Measurements from ENCODE around the gene SPINDOC. TPM values are rescaled to one million over a fixed set of nuclear protein-coding genes. Genes with fewer than 3 reads are reported as not detected.

SPINDOC gene
- total and polyA plus RNA-seq, 9 donors: 5.4 to 22.7 (median 15.8) TPM

DNA sequence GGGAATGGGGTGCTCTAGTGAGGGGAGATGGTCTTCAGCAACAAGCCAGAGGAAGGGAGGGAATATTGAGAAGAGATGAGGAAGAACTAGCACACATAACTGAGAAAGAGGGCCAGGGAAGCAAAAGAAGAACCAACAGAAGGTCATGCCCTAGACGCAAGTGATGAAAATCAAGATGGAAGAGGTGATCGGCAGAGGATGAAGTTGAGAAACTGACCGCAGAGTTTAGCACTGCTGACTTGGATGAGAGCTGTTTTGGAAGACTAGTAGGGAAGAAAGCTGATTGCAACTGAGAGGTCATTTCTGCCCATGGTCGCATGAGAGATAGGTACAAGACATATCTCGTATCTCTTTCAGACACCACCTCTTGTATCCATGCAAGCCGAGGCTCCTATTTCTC lies 2.9 kb downstream of the SPINDOC start:
- 88 to 94% (median 91%) methylated on average over 6 of the region's 6 CpGs for WGBS, 3 donors
- no peaks in the 10 kb centered on the region for H3K36me3 ChIP-seq
- no peaks in the 10 kb centered on the region for H3K9me3 ChIP-seq
- H3K4me3 ChIP-seq: no peak overlapping the region
- no peak overlapping the region for H3K27ac ChIP-seq
- intact Hi-C loops (cut with DNase I): no loop called here
- no peak for DNase-seq
- peaks cover 9% of the 10 kb centered on the region for H3K4me1 ChIP-seq (ENCODE audit: insufficient read depth)
- TF ChIP-seq POLR2A (IDR thresholded peaks at IDR 0.05) (no peak), EP300 (IDR thresholded peaks at IDR 0.05) (no peak)
- TF ChIP-seq, protein P1, sequence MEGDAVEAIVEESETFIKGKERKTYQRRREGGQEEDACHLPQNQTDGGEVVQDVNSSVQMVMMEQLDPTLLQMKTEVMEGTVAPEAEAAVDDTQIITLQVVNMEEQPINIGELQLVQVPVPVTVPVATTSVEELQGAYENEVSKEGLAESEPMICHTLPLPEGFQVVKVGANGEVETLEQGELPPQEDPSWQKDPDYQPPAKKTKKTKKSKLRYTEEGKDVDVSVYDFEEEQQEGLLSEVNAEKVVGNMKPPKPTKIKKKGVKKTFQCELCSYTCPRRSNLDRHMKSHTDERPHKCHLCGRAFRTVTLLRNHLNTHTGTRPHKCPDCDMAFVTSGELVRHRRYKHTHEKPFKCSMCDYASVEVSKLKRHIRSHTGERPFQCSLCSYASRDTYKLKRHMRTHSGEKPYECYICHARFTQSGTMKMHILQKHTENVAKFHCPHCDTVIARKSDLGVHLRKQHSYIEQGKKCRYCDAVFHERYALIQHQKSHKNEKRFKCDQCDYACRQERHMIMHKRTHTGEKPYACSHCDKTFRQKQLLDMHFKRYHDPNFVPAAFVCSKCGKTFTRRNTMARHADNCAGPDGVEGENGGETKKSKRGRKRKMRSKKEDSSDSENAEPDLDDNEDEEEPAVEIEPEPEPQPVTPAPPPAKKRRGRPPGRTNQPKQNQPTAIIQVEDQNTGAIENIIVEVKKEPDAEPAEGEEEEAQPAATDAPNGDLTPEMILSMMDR (IDR thresholded peaks at IDR 0.05): no peak
- H3K27me3 ChIP-seq: no peaks in the 10 kb centered on the region

DNA sequence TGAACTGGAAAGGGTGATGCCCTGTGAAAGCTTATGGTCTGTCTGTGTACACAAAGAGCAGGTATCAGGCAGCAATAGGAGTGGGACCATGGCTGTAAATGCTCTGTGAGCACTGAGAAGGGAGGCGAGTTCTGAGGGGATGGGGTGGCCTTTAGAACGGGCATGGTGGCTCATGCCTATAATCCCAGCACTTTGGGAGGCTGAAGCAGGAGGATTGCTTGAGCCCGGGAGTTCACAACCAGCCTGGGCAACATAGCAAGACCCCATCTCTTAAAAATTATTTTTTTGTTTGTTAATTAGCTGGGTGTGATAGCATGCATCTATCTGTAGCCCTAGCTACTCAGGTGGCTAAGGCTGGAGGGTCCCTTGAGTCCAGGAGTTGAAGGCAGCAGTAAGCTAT lies 3.5 kb downstream of the SPINDOC start:
- H3K9me3 ChIP-seq: no peaks in the 10 kb centered on the region
- TF ChIP-seq EP300 (IDR thresholded peaks at IDR 0.05) (no peak), POLR2A (IDR thresholded peaks at IDR 0.05) (no peak)
- TF ChIP-seq, protein P1 (IDR thresholded peaks at IDR 0.05): no peak
- intact Hi-C loops (cut with DNase I): no loop called here
- WGBS, 3 donors: 93 to 94% (median 94%) methylated on average over 3 of the region's 3 CpGs
- no peak overlapping the region for H3K27ac ChIP-seq
- H3K4me1 ChIP-seq (ENCODE audit: insufficient read depth): peaks cover 9% of the 10 kb centered on the region
- H3K4me3 ChIP-seq: no peak overlapping the region
- no peaks in the 10 kb centered on the region for H3K27me3 ChIP-seq
- DNase-seq: no peak
- H3K36me3 ChIP-seq: no peaks in the 10 kb centered on the region

DNA sequence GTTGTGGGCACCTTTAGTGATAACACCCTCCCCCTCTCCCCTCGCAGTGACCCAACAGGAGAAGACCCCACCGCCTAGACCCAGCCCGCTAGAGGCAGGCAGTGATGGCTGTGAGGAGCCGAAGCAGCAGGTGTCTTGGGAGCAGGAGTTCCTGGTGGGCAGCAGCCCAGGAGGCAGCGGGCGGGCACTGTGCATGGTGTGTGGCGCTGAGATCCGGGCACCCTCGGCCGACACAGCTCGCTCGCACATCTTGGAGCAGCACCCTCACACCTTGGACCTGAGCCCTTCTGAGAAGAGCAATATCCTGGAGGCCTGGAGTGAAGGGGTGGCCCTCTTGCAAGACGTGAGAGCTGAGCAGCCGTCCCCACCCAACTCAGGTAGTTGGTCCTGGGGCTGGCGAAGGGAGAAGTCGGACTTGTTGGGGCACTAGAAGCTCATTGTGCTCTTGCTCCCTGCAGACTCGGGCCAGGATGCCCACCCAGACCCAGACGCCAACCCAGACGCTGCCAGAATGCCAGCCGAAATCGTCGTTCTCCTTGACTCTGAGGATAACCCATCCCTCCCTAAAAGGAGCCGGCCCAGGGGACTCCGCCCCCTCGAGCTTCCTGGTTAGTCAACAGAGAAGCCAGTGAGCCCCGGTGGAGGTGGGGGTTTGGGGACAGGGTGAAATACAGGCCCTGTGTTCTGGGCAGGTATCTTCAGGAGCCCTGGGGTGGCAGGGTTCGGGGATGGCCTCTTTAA lies 4.7 kb downstream of the SPINDOC start:
- H3K27me3 ChIP-seq: no peaks in the 10 kb centered on the region
- intact Hi-C loops (cut with DNase I): no loop called here
- WGBS, 3 donors: 81 to 88% (median 84%) methylated on average over 20 to 27 of the region's 27 CpGs
- TF ChIP-seq POLR2A (IDR thresholded peaks at IDR 0.05): no peak
- TF ChIP-seq, protein P1 (IDR thresholded peaks at IDR 0.05): no peak
- TF ChIP-seq EP300 (IDR thresholded peaks at IDR 0.05): no peak
- H3K9me3 ChIP-seq: no peaks in the 10 kb centered on the region
- no peak overlapping the region for H3K4me3 ChIP-seq
- H3K36me3 ChIP-seq: no peaks in the 10 kb centered on the region
- no peak overlapping the region for H3K27ac ChIP-seq
- DNase-seq: no peak
- H3K4me1 ChIP-seq (ENCODE audit: insufficient read depth): peaks cover 4% of the 10 kb centered on the region

DNA sequence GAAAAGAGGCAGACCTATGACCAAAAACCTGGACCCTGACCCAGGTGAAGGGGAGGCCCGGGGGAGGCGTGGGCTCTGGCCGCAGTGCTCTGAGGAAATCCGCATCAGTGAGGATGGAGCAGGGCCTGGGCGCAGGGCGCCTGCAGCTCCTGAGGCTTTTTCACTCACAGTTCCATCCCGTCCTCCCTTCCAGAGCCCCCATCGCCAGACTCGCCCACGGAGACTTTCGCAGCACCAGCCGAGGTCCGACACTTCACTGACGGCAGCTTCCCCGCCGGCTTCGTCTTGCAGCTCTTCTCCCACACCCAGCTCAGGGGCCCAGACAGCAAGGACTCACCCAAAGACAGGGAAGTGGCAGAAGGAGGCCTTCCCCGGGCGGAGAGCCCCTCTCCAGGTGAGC lies 5.4 kb downstream of the SPINDOC start:
- Histone ChIP-seq H3K27me3 (no peaks in the 10 kb centered on the region), H3K27ac (no peak overlapping the region), H3K4me3 (no peak overlapping the region), H3K9me3 (no peaks in the 10 kb centered on the region), H3K36me3 (no peaks in the 10 kb centered on the region), H3K4me1 (ENCODE audit: insufficient read depth) (peaks cover 3% of the 10 kb centered on the region)
- no peak for TF ChIP-seq EP300 (IDR thresholded peaks at IDR 0.05)
- no peak for TF ChIP-seq POLR2A (IDR thresholded peaks at IDR 0.05)
- TF ChIP-seq, protein P1 (IDR thresholded peaks at IDR 0.05): no peak
- DNase-seq: no peak
- intact Hi-C loops (cut with DNase I): no loop called here
- WGBS, 3 donors: 91 to 94% (median 93%) methylated on average over 19 of the region's 19 CpGs
